AG08395 (cell line): Measurements from ENCODE around the gene THOC7.

Source experiments
- DNase-seq: peaks from one replicate; pipeline ENCODE4 v3.0.0; 2012; ENCODE audit warnings: mixed read lengths, low spot score

The THOC7 gene

GRCh38 chr3:63863150-63864007, at the start of gene THOC7, which contains the start of gene ATXN7:
Gene THOC7, minus strand, starts transcription at chr3:63863805. Its CDS starts 15 bp downstream, at chr3:63863790.
Gene ATXN7, plus strand, starts transcription at chr3:63863867. Its CDS starts 48,732 bp downstream, at chr3:63912599.
- peak; percentile 78 for DNase-seq

GRCh38 chr3:63912768-63913588, 49.4 kb upstream of the THOC7 start:
- DNase-seq: peak; percentile 47

GRCh38 chr3:63911873-63912767, 48.5 kb upstream of the THOC7 start, which contains the start of gene SCAANT1:
Gene SCAANT1, minus strand, starts transcription at chr3:63912383.
- peak; percentile 92 for DNase-seq

- DNase-seq: peak; percentile 19
These were observed 47.9 kb upstream of the THOC7 start for GRCh38 chr3:63911509-63911872.

GRCh38 chr3:63910891-63911290, 47.3 kb upstream of the THOC7 start:
- peak; percentile 21 for DNase-seq

GRCh38 chr3:63910001-63910400, 46.4 kb upstream of the THOC7 start:
- no peak for DNase-seq

- DNase-seq: no peak
These were observed 45.8 kb upstream of the THOC7 start for GRCh38 chr3:63909431-63909830.

GRCh38 chr3:63908776-63909175, 45.2 kb upstream of the THOC7 start:
- no peak for DNase-seq

- peak; percentile 25 for DNase-seq
These were observed 44.6 kb upstream of the THOC7 start for GRCh38 chr3:63908081-63908736.

GRCh38 chr3:63905731-63906620, 42.4 kb upstream of the THOC7 start:
- DNase-seq: no peak

GRCh38 chr3:63900459-63900858, 36.9 kb upstream of the THOC7 start:
- DNase-seq: no peak

- no peak for DNase-seq
These were observed 36.4 kb upstream of the THOC7 start for GRCh38 chr3:63900010-63900409.

- no peak for DNase-seq
These were observed 32.9 kb upstream of the THOC7 start for GRCh38 chr3:63896332-63897030.

GRCh38 chr3:63895422-63896189, 32.0 kb upstream of the THOC7 start:
- no peak for DNase-seq

GRCh38 chr3:63892773-63893352, 29.3 kb upstream of the THOC7 start:
- no peak for DNase-seq

GRCh38 chr3:63891518-63891917, 27.9 kb upstream of the THOC7 start:
- DNase-seq: no peak

- DNase-seq: no peak
These were observed 23.3 kb upstream of the THOC7 start for GRCh38 chr3:63886858-63887257.

- no peak for DNase-seq
These were observed 17.0 kb upstream of the THOC7 start for GRCh38 chr3:63880653-63881052.
